ENCODE measurements around the gene TRIB2. TPM values are rescaled to one million over a fixed set of nuclear protein-coding genes. Genes with fewer than 3 reads are reported as not detected.

Gene TRIB2
- total RNA-seq, 1 donor from 2014 or later, result 32.1 TPM

Small RNA genes within 50 kb of the gene (microRNA-seq; reads per million reads assigned to microRNA genes)
- gene MIR3125, result 0.97 reads per million
